ENCODE results near the gene SIX4.

DNA sequence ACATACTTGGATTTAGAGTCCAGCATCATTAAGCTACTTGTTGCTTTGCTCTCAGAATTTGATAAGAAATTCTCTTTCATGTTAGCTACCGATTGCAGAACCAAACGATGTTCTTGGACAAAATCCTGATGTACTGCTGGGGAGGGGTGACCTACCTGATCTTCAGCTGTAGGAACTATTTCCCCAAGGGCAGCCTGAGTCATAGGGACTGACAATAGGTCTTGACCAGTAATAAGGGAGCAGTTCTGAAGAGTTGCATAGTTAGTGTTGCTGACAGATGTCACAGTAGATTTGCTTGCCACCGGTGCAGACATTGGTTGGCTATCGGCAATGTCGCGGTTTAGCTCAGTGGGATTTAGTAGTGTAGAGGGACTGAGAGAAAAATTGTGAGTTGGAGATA lies 10.6 kb downstream of the SIX4 start:
- TF ChIP-seq POLR2A (IDR thresholded peaks at IDR 0.05) = no peak
- TF ChIP-seq, protein P1, sequence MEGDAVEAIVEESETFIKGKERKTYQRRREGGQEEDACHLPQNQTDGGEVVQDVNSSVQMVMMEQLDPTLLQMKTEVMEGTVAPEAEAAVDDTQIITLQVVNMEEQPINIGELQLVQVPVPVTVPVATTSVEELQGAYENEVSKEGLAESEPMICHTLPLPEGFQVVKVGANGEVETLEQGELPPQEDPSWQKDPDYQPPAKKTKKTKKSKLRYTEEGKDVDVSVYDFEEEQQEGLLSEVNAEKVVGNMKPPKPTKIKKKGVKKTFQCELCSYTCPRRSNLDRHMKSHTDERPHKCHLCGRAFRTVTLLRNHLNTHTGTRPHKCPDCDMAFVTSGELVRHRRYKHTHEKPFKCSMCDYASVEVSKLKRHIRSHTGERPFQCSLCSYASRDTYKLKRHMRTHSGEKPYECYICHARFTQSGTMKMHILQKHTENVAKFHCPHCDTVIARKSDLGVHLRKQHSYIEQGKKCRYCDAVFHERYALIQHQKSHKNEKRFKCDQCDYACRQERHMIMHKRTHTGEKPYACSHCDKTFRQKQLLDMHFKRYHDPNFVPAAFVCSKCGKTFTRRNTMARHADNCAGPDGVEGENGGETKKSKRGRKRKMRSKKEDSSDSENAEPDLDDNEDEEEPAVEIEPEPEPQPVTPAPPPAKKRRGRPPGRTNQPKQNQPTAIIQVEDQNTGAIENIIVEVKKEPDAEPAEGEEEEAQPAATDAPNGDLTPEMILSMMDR (IDR thresholded peaks at IDR 0.05) = no peak
